Measurements from ENCODE around the gene CHRNE. TPM values are rescaled to one million over a fixed set of nuclear protein-coding genes. Genes with fewer than 3 reads are reported as not detected.
A peak's percentile ranks its signal among the peaks of the same experiment; 100 is the strongest.
"Not testable (repeated sequence)": the region's sequence is repeated elsewhere in the genome, so short reads cannot be mapped to it uniquely, and the experiment has no call there.

CHRNE gene
- total RNA-seq, 1 donor, result 4.9 TPM

DNA sequence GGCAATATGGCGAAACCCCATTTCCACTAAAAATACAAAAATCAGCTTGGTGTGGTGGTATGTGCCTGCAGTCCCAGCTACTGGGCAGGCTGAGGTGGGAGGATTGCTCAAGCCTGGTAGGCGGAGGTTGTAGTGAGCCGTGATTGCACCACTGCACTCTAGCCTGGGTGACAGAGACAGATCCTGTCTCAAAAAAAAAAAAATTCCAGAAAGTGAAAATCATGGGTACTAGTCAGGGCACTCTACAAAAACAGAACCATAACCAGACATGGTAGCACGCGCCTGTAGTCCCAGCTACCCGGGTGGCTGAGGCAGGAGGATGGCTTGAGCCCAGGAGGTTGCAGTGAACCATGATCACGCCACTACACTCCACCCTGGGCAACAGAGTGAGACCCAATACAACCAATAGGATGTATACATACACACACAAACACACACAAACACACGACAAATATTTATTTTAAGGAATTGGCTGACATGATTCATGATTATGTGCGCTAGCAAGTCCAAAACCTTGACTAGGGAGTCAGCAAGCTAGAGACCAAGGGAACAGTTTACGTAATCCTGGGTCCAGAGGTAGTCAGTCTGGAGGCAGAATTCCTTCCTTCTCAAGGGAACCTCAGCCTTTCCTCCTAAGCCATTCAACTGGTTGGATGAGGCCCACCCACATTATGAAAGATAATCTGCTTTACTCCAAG lies 17.6 kb upstream of the CHRNE start:
- TF ChIP-seq, protein P1, sequence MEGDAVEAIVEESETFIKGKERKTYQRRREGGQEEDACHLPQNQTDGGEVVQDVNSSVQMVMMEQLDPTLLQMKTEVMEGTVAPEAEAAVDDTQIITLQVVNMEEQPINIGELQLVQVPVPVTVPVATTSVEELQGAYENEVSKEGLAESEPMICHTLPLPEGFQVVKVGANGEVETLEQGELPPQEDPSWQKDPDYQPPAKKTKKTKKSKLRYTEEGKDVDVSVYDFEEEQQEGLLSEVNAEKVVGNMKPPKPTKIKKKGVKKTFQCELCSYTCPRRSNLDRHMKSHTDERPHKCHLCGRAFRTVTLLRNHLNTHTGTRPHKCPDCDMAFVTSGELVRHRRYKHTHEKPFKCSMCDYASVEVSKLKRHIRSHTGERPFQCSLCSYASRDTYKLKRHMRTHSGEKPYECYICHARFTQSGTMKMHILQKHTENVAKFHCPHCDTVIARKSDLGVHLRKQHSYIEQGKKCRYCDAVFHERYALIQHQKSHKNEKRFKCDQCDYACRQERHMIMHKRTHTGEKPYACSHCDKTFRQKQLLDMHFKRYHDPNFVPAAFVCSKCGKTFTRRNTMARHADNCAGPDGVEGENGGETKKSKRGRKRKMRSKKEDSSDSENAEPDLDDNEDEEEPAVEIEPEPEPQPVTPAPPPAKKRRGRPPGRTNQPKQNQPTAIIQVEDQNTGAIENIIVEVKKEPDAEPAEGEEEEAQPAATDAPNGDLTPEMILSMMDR (IDR thresholded peaks at IDR 0.05; ENCODE audit: insufficient read depth, low read length), result no peak
- peak; percentile 18 for DNase-seq (ENCODE audit: low read depth)
- no peak overlapping the region for H3K4me3 ChIP-seq (ENCODE audit: low read depth, low read length)

DNA sequence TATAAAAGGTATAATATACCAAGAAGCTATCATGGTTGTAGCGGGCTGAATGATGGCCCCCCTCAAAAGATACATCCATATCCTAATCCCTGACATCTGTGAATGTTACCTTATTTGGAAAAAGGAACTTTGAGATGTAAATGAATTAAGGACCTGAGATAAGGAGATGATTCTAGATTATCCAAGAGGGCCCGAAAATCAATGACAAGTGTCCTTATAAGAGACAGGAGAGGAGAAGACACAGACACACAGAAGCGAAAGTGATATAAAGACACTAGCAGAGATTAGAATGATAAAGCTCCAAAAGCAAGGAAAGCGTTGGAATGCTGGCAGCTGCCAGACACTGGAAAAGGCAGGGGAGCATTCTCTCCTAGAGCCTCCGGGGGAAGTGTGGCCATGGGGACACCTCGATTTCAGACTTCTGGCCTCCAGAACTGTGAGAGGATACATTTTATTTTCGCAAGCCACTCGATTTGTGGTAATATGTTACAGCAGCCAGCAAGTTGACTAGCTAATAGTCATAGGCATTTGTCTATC lies 16.7 kb upstream of the CHRNE start:
- H3K4me3 ChIP-seq (ENCODE audit: low read depth, low read length), result no peak overlapping the region
- TF ChIP-seq, protein P1 (IDR thresholded peaks at IDR 0.05; ENCODE audit: insufficient read depth, low read length), result no peak
- no peak for DNase-seq (ENCODE audit: low read depth)

DNA sequence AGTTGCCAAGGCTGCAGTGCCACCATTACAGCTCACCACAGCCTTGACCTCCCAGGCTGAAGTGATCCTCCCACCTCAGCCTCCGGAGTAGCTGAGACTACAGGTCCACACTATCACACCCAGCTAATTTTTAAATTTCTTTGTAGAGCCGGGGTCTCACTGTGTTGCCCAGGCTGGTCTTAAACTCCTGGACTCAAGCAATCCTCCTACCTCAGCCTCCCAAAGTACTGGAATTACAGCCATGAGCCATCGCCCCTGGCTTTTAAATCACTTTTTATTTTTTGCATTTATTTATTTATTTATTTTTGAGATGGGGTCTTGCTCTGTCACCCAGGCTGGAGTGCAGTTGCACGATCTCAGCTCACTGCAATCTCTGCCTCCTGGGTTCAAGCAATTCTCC lies 11.7 kb upstream of the CHRNE start:
- not testable (repeated sequence) for H3K4me3 ChIP-seq (ENCODE audit: low read depth, low read length); DNase-seq (ENCODE audit: low read depth)

DNA sequence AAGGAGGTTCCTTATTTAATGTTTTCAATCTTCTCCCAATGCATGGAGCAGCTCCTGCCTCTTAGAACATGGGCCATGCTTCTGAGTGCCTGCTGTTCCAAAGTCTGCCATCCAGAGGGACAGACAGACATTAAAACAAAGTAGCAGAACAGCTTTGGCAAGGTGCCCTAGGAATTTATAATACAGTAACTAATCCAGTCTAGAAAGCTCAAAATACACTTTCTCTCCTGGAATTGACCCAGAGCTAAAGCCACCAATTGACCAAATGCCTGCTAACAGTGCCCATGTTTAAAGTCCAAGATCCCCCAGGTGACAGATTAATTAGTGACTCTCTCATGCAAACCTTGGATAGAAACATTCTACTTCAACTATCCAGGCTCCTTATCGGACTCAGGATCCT lies 11.1 kb upstream of the CHRNE start:
- peak; percentile 32 for DNase-seq (ENCODE audit: low read depth)

DNA sequence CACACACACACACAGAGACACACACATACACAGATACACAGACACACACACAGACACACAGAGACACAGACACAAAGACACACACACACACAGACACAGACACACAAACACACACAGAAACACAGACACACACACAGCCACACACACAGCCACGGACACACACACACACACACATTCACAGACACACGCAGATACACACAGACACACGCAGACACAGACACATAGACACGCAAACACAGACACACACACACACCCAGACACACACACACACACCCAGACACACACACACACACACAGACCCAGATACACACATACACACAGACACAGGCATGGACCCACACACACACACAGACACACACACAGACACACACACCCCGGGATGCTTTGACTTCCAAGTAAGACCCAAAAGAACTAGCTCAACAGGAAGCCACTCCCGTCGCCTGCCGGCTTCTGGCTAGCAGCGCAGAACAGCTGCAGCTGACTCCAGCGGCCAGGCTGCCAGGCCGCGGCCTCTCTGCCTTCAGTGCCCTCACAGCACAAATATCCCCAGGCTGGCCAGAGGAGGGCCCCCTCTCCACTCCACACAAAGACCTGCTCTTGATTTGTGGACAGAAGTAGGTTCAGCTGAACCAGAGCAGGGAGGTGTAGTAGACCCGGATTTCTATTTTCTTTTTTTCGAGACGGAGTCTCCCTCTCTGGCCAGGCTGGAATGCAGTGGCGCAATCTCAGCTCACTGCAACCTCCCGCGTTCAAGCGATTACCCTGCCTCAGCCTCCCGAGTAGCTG lies 6.0 kb upstream of the CHRNE start:
- H3K4me3 ChIP-seq (ENCODE audit: low read depth, low read length), result no peak overlapping the region
- TF ChIP-seq, protein P1 (IDR thresholded peaks at IDR 0.05; ENCODE audit: insufficient read depth, low read length), result peak; percentile 88
- peak; percentile 96 for DNase-seq (ENCODE audit: low read depth)

More for the DNA sequence above, 11.1 kb upstream of the CHRNE start:
- TF ChIP-seq, protein P1 (IDR thresholded peaks at IDR 0.05; ENCODE audit: insufficient read depth, low read length), result no peak
- H3K4me3 ChIP-seq (ENCODE audit: low read depth, low read length), result no peak overlapping the region

DNA sequence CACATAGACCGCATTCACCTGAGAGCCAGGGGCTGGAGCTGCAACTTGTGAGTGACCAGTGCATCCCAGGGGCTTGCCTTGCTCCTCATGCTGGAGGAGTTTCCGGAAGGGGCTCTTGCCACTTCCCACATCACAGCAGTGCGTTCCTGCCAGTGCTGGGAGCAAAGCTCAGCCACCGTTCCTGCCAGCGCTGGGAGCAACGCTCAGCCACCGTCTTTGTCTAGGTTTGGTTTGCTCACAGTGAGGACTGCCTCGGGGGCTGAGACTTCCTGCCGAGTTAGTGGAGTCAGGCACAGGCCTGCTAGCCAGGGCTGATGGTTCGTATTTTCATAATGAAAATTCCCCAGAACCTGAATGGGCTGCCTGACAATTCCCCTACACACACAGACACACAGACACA lies 5.4 kb upstream of the CHRNE start:
- no peak overlapping the region for H3K4me3 ChIP-seq (ENCODE audit: low read depth, low read length)
- TF ChIP-seq, protein P1 (IDR thresholded peaks at IDR 0.05; ENCODE audit: insufficient read depth, low read length), result no peak
- peak; percentile 18 for DNase-seq (ENCODE audit: low read depth)

DNA sequence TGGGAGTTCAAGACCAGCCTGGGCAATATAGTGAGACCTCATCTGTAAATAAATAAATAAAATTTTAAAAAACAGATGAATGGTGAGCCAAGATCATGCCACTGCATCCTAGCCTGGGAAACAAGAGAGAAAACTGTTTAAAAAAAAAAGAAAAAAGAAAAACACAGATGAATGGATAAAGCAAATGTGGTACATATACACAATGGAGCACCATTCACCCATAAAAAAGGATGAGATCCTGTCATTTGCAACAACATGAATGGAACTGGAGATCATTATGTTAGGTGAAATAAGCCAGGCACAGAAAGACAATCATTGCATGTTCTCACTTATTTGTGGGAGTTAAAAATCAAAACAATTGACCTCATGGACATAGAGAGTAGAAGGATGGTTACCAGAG lies 3.7 kb upstream of the CHRNE start:
- H3K4me3 ChIP-seq (ENCODE audit: low read depth, low read length), result not testable (repeated sequence)

More for the DNA sequence above, 3.7 kb upstream of the CHRNE start:
- DNase-seq (ENCODE audit: low read depth), result not testable (repeated sequence)

Data from fibroblast of the aortic adventitia (primary cell).